Gastrocnemius medialis (tissue), 4 donors: ENCODE results near the gene UCKL1.

Source experiments
- CTCF ChIP-seq, 5 experiments: fragments of 450-650 bp in 3 of 5; fragments of 200-600 bp in 2 of 5; sonication (generic) in 2 of 5; IDR thresholded peaks in 4 of 5; conservative IDR thresholded peaks in 1 of 5; 1 replicate in 4 of 5; 2 replicates in 1 of 5; pipeline ENCODE4 v1.5.1; 2016 to 2019; ENCODE audit warnings: antibody characterized with exemption in 5 of 5, mild to moderate bottlenecking in 3 of 5, moderate library complexity in 3 of 5
- POLR2A ChIP-seq, 2 donors: fragments of 450-650 bp; IDR thresholded peaks; one replicate each; pipeline ENCODE4 v1.6.1; 2017; ENCODE audit warnings: antibody characterized with exemption in 2 of 2, mild to moderate bottlenecking in 2 of 2, moderate library complexity in 2 of 2

- TF ChIP-seq POLR2A (IDR thresholded peaks at IDR 0.05) (no peak), CTCF (IDR thresholded peaks at IDR 0.05 in 4 of 5, conservative IDR thresholded peaks at IDR 0.05 in 1 of 5) (no peak)
These were observed 52.2 kb downstream of the UCKL1 start for GRCh38 chr20:63903796-63904561.
